Activated CD4-positive, CD25-positive, alpha-beta regulatory T cell treated with anti-CD3 and anti-CD28 coated beads, Interleukin-2, amount 50 U/mL, for 72 hours (primary cell): ENCODE measurements around the gene NR0B2.
"Not testable (repeated sequence)": the region's sequence is repeated elsewhere in the genome, so short reads cannot be mapped to it uniquely, and the experiment has no call there.

Source experiments
- DNase-seq: peaks from one replicate; pipeline ENCODE4 v3.0.0; 2021

Gene NR0B2

GRCh38 chr1:26913754-26914619, at the start of gene NR0B2:
Gene NR0B2, minus strand, starts transcription at chr1:26913975. Its CDS starts 35 bp downstream, at chr1:26913940.
- DNase-seq: no peak

GRCh38 chr1:26961826-26962225, 48.1 kb upstream of the NR0B2 start:
- DNase-seq: no peak

- no peak for DNase-seq
Observed at GRCh38 chr1:26960625-26960966, 46.8 kb upstream of the NR0B2 start.

- DNase-seq: peak; percentile 49
Observed at GRCh38 chr1:26959722-26960624, 46.2 kb upstream of the NR0B2 start, which contains the start of gene KDF1. Gene KDF1, minus strand, starts transcription at chr1:26960468. Its CDS starts 8,088 bp downstream, at chr1:26952380.

GRCh38 chr1:26959270-26959669, 45.5 kb upstream of the NR0B2 start:
- DNase-seq: no peak

- DNase-seq: no peak
Observed at GRCh38 chr1:26957306-26957705, 43.5 kb upstream of the NR0B2 start.

- DNase-seq: no peak
Observed at GRCh38 chr1:26956321-26956720, 42.5 kb upstream of the NR0B2 start.

- no peak for DNase-seq
Observed at GRCh38 chr1:26953374-26953773, 39.6 kb upstream of the NR0B2 start.

- DNase-seq: no peak
Observed at GRCh38 chr1:26951821-26952497, 38.2 kb upstream of the NR0B2 start.

GRCh38 chr1:26951216-26951615, 37.4 kb upstream of the NR0B2 start:
- no peak for DNase-seq

- DNase-seq: no peak
Observed at GRCh38 chr1:26950602-26951001, 36.8 kb upstream of the NR0B2 start.

- no peak for DNase-seq
Observed at GRCh38 chr1:26949926-26950319, 36.1 kb upstream of the NR0B2 start.

- no peak for DNase-seq
Observed at GRCh38 chr1:26949266-26949925, 35.6 kb upstream of the NR0B2 start.

- DNase-seq: not testable (repeated sequence)
Observed at GRCh38 chr1:26948725-26949057, 34.9 kb upstream of the NR0B2 start.

GRCh38 chr1:26946270-26946669, 32.5 kb upstream of the NR0B2 start:
- DNase-seq: no peak

- no peak for DNase-seq
Observed at GRCh38 chr1:26945728-26946127, 32.0 kb upstream of the NR0B2 start.

GRCh38 chr1:26945138-26945537, 31.4 kb upstream of the NR0B2 start:
- DNase-seq: no peak

- no peak for DNase-seq
Observed at GRCh38 chr1:26942656-26943055, 28.9 kb upstream of the NR0B2 start.

GRCh38 chr1:26941311-26941710, 27.5 kb upstream of the NR0B2 start:
- no peak for DNase-seq

- DNase-seq: no peak
Observed at GRCh38 chr1:26938659-26939025, 24.9 kb upstream of the NR0B2 start.

- no peak for DNase-seq
Observed at GRCh38 chr1:26938004-26938658, 24.4 kb upstream of the NR0B2 start.

- DNase-seq: no peak
Observed at GRCh38 chr1:26936823-26937222, 23.0 kb upstream of the NR0B2 start.
